Lung (tissue), 12 donors: ENCODE data around the gene CD72. TPM values are rescaled to one million over a fixed set of nuclear protein-coding genes. Genes with fewer than 3 reads are reported as not detected.
A peak's percentile ranks its signal among the peaks of the same experiment; 100 is the strongest.
"Not testable (repeated sequence)": the region's sequence is repeated elsewhere in the genome, so short reads cannot be mapped to it uniquely, and the experiment has no call there.

Experiments
- ATAC-seq: fragments of 200-7000 bp; cut with Tn5 transposase; one replicate; pipeline ENCODE4 v1.9.1; 2020; ENCODE audit warnings: moderate number of reproducible peaks; ENCODE audit not compliant: insufficient read depth, low FRiP score
- DNase-seq, 3 donors: peaks; one replicate each; pipeline ENCODE4 v3.0.0-alpha.2; 2013 to 2017
- H3K27ac ChIP-seq, 2 donors: one replicate each; pipeline ENCODE4 v1.5.1; 2013; ENCODE audit warnings: mild to moderate bottlenecking in 2 of 2, moderate library complexity in 2 of 2, control low read depth in 1 of 2, inconsistent platforms in 1 of 2, low read depth in 1 of 2, low read length in 1 of 2
- H3K27me3 ChIP-seq, 3 donors: one replicate each; pipeline ENCODE4 v1.5.1; 2013; ENCODE audit warnings: low read length in 2 of 3; ENCODE audit not compliant: control insufficient read depth in 3 of 3, insufficient read depth in 3 of 3
- H3K36me3 ChIP-seq, 4 donors: one replicate each; pipeline ENCODE4 v1.5.1; 2013; ENCODE audit warnings: low read length in 4 of 4, mild to moderate bottlenecking in 1 of 4, moderate library complexity in 1 of 4; ENCODE audit not compliant: control insufficient read depth in 4 of 4, insufficient read depth in 4 of 4
- H3K4me1 ChIP-seq, 5 donors: one replicate each; pipeline ENCODE4 v1.5.1; 2013; ENCODE audit warnings: low read length in 5 of 5, mild to moderate bottlenecking in 2 of 5, moderate library complexity in 1 of 5; ENCODE audit not compliant: control insufficient read depth in 5 of 5, insufficient read depth in 5 of 5
- H3K4me3 ChIP-seq: one replicate; pipeline ENCODE4 v1.5.1; 2013; ENCODE audit warnings: mild to moderate bottlenecking, control low read depth, moderate library complexity
- H3K9ac ChIP-seq, 2 donors: one replicate each; pipeline ENCODE4 v1.5.1; 2013; ENCODE audit warnings: low read length in 2 of 2, control low read depth in 1 of 2; ENCODE audit not compliant: insufficient read depth in 1 of 2
- H3K9me3 ChIP-seq, 4 donors: one replicate each; pipeline ENCODE4 v1.5.1; 2013; ENCODE audit warnings: low read length in 3 of 4, mild to moderate bottlenecking in 1 of 4, moderate library complexity in 1 of 4; ENCODE audit not compliant: control insufficient read depth in 4 of 4, insufficient read depth in 3 of 4
- WGBS, 2 donors: extraction: QIAGEN DNeasy Blood & Tissue Kit; methylation state at CpG; one replicate each; pipeline ENCODE4 v1.1.7; 2013; 5-methylcytosine and 5-hydroxymethylcytosine counted together
- polyA plus RNA-seq, 2 donors: library from polyadenylated mRNA; stranded (reverse); fragments of 200-250 nt; gene quantifications; one replicate each; pipeline ENCODE4 v1.2.1, GENCODE V29; 2013
- total RNA-seq, 2 donors: library from RNA; depleted of rRNA in 1 of 2; stranded (reverse); fragments of >200 nt in 1 of 2; gene quantifications; one replicate each; pipeline ENCODE4 v1.2.1, GENCODE V29; 2014 to 2021
- TF ChIP-seq, protein P1 (sequence below): IDR thresholded peaks from 2 replicates; pipeline ENCODE4 v1.5.1; 2012; ENCODE audit warnings: mild to moderate bottlenecking; ENCODE audit errors: control extremely low read depth, extremely low read depth
- donor health status: control.
- donor health status: control.
- donor health status: Bipolar disorder and iron deficiency.
- donor health status: healthy.
- donor health status: DM: yes; HTN: yes; CAD: no.

CD72 gene
- total and polyA plus RNA-seq, 4 donors, result 3.1 to 10.6 (median 5.9) TPM

DNA sequence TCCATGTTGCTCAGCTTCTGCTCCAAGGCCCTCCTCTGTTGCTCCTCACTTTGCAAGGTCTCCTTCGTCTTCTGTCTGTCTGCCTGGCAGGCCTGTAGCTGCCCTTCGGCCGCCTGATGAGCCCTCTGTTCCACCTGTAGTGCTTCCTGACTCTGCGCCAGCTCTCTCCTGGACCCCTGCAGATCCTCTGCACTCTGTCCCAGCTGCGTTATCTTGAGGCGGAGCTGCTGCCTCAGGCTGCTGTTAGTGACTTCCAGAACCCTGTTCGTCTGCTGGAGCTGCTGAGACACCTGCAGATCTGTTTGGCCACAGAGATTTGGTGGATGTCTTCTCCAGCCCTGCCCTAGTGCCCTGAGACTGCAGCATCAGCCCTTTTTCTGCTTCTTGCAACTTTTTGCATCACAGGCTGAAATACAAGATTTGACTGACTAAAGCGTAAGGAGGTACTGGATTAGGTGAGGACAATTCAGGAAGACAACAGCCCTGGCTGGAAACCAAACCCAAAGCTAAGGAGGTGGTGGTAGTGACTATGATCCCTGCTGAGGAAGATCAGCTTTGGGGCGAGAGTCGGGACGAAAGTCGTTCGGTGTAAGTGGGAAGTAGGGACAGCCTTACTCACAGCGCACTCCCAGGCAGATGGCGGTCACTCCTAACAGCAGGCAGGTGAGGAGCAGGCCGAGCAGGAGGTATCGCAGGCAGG is 2.1 kb downstream of the CD72 start:
- no peak overlapping the region for H3K4me3 ChIP-seq
- no peak overlapping the region for H3K9ac ChIP-seq
- ATAC-seq (no peak), DNase-seq (no peak)
- no peak overlapping the region for H3K27ac ChIP-seq
- H3K4me1 ChIP-seq, result peaks cover 0 to 7% (median 0%) of the 10 kb centered on the region in 5 donors
- TF ChIP-seq, protein P1, sequence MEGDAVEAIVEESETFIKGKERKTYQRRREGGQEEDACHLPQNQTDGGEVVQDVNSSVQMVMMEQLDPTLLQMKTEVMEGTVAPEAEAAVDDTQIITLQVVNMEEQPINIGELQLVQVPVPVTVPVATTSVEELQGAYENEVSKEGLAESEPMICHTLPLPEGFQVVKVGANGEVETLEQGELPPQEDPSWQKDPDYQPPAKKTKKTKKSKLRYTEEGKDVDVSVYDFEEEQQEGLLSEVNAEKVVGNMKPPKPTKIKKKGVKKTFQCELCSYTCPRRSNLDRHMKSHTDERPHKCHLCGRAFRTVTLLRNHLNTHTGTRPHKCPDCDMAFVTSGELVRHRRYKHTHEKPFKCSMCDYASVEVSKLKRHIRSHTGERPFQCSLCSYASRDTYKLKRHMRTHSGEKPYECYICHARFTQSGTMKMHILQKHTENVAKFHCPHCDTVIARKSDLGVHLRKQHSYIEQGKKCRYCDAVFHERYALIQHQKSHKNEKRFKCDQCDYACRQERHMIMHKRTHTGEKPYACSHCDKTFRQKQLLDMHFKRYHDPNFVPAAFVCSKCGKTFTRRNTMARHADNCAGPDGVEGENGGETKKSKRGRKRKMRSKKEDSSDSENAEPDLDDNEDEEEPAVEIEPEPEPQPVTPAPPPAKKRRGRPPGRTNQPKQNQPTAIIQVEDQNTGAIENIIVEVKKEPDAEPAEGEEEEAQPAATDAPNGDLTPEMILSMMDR, result no peak
- WGBS, 2 donors, result 83 to 84% methylated on average over 17 of the region's 17 CpGs
- H3K36me3 ChIP-seq, result no peaks in the 10 kb centered on the region
- no peaks in the 10 kb centered on the region for H3K9me3 ChIP-seq
- peaks cover 0 to 17% (median 16%) of the 10 kb centered on the region in 3 donors for H3K27me3 ChIP-seq

DNA sequence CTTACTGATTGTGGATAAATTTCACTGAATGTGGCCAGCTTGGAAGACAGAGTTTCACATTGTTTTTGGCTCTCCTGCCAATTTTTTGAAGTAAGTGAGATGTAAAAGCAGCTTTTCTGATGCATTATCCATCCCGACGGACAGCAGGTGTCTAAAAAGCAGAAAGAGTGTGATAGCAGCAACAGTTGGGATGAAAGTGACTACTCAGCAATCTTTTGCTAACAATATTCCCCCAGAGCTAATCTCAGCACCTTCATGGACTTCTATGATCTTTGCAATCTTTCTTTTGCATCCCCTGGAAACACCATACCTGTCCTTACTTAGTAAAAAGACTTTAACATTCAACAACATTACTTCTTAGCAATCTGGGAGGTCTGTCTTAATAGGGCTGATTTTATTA is 5.4 kb downstream of the CD72 start:
- Histone ChIP-seq H3K4me1 (peaks cover 0 to 7% (median 0%) of the 10 kb centered on the region in 5 donors), H3K27me3 (peaks cover 0 to 14% (median 14%) of the 10 kb centered on the region in 3 donors), H3K27ac (no peak overlapping the region), H3K36me3 (peaks cover 2 to 22% (median 7%) of the 10 kb centered on the region in 4 donors), H3K9me3 (no peaks in the 10 kb centered on the region), H3K4me3 (no peak overlapping the region), H3K9ac (no peak overlapping the region)
- ATAC-seq (no peak), DNase-seq (no peak)
- WGBS, 2 donors, result 93 to 95% methylated on average over 2 of the region's 2 CpGs
- TF ChIP-seq, protein P1, result no peak

GRCh38 chr9:35612066-35612465 is 6.1 kb downstream of the CD72 start:
- WGBS, 2 donors, result 88 to 92% methylated on average over 4 of the region's 4 CpGs
- not testable (repeated sequence) for H3K27me3 ChIP-seq, DNase-seq, ATAC-seq, H3K27ac ChIP-seq, H3K9ac ChIP-seq, H3K4me3 ChIP-seq, H3K4me1 ChIP-seq, H3K9me3 ChIP-seq
- H3K36me3 ChIP-seq, result peaks cover 2 to 23% (median 10%) of the 10 kb centered on the region in 4 donors

DNA sequence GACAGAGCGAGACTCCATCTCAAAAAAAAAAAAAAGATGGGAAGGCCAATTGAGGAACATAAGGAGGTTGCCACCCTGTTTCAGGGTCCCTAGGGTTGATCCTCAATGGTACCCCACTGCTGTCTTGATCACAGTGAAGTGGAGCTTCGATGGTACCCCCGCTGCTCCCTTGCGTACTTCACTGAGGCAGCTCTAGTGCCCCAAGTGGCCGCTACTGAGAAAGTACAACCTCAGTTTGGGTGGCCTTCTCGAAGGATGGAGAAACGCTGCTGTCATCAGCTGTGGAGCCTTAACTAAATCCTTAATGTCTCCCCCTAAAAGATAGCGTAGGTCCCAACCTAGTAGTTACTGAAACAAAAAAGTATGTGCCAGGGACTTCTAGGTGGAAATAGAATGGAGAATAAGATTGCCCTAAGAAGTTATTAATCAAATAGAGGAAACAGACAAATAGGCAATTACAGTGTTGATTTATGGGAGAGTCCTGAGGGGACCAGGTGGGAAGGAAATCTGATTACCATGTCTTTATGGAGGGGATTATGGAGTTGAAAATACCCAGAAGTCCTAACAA is 6.9 kb downstream of the CD72 start:
- Histone ChIP-seq H3K4me1 (peaks cover 0 to 8% (median 5%) of the 10 kb centered on the region in 5 donors), H3K27ac (no peak overlapping the region), H3K27me3 (peaks cover 0 to 2% (median 2%) of the 10 kb centered on the region in 3 donors), H3K36me3 (peaks cover 2 to 23% (median 12%) of the 10 kb centered on the region in 4 donors), H3K4me3 (no peak overlapping the region), H3K9me3 (no peaks in the 10 kb centered on the region), H3K9ac (no peak overlapping the region)
- TF ChIP-seq, protein P1, result peak; percentile 46
- DNase-seq, result peak; percentile 27 to 47 (median 41)
- ATAC-seq, result no peak
- 19 to 20% methylated on average over 8 of the region's 8 CpGs for WGBS, 2 donors
